Peyer's patch (tissue), 4 donors: ENCODE data around the gene WDR1.

Experiments used
- POLR2A ChIP-seq, 2 donors: fragments of 450-650 bp; IDR thresholded peaks; one replicate each; pipeline ENCODE4 v1.5.1; 2017; ENCODE audit warnings: antibody characterized with exemption in 2 of 2, mild to moderate bottlenecking in 2 of 2, moderate library complexity in 2 of 2
- TF ChIP-seq, protein P1 (sequence below), 6 experiments: fragments of 450-650 bp in 4 of 6; fragments of 200-600 bp in 2 of 6; sonication (generic) in 1 of 6; IDR thresholded peaks; one replicate each; pipeline ENCODE4 v1.5.1; 2017 to 2019; ENCODE audit warnings: antibody characterized with exemption in 6 of 6, mild to moderate bottlenecking in 3 of 6, moderate library complexity in 1 of 6

DNA sequence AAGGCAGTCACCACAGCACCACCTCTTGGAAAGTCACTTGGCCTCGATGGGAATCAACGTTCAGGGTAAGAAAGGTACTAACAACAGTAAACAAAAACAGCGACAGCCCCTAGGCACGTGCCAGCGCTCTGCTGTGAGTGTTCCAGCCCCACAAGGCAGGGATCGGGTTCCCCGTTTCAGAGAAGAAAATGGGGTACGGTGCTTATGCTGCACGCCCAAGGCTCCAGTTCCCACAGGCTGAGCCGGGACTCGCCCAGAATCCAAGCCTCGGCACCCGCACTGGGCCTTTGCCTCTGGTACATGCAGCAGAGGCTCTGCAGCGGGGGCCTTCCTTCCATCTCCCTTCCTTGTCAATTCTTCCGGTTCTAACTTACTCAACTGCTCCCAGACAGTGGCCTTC, 37.3 kb downstream of the WDR1 start:
- TF ChIP-seq, protein P1, sequence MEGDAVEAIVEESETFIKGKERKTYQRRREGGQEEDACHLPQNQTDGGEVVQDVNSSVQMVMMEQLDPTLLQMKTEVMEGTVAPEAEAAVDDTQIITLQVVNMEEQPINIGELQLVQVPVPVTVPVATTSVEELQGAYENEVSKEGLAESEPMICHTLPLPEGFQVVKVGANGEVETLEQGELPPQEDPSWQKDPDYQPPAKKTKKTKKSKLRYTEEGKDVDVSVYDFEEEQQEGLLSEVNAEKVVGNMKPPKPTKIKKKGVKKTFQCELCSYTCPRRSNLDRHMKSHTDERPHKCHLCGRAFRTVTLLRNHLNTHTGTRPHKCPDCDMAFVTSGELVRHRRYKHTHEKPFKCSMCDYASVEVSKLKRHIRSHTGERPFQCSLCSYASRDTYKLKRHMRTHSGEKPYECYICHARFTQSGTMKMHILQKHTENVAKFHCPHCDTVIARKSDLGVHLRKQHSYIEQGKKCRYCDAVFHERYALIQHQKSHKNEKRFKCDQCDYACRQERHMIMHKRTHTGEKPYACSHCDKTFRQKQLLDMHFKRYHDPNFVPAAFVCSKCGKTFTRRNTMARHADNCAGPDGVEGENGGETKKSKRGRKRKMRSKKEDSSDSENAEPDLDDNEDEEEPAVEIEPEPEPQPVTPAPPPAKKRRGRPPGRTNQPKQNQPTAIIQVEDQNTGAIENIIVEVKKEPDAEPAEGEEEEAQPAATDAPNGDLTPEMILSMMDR (IDR thresholded peaks at IDR 0.05), result no peak
- no peak for TF ChIP-seq POLR2A (IDR thresholded peaks at IDR 0.05)
